HCT116 (cell line): ENCODE measurements around the gene TPRG1. TPM values are rescaled to one million over a fixed set of nuclear protein-coding genes. Genes with fewer than 3 reads are reported as not detected.

Source experiments
- ATAC-seq: fragments of 200-7000 bp; cut with Tn5 transposase; 2 replicates; pipeline ENCODE4 v1.9.1; 2020; ENCODE audit warnings: mild to moderate bottlenecking, moderate library complexity
- BruUV-seq: library from RNA; stranded (reverse); fragments of 400-500 nt; replicated peaks from 2 replicates; lab custom pipeline; 2021; lab: Mats Ljungman, UMichigan
- CTCF ChIA-PET: fragments of 300-600 bp; sonication (Branson Sonifier 250); formaldehyde crosslinking; loops from one replicate; lab custom pipeline; 2021; ENCODE audit warnings: antibody characterized with exemption; lab: Charles Lee
- POLR2A ChIA-PET: fragments of 300-600, 350-600 bp; sonication (Branson Sonifier 250); formaldehyde crosslinking; loops from one replicate; lab custom pipeline; 2021; ENCODE audit warnings: antibody characterized with exemption; lab: Charles Lee
- RAD21 ChIA-PET, 2 experiments: fragments of 300-600 bp; sonication (Branson Sonifier 250); formaldehyde crosslinking; loops; one replicate each; lab custom pipeline; 2023; ENCODE audit warnings: low total read pairs in 2 of 2; ENCODE audit not compliant: uncharacterized antibody in 2 of 2, unreplicated experiment in 2 of 2, low non-redundant PET in 1 of 2; lab: Charles Lee
- DNase-seq: peaks from one replicate; pipeline ENCODE4 v3.0.0-alpha.2; 2010; ENCODE audit warnings: low read depth, low spot score
- H2AFZ ChIP-seq: fragments of 200-600 bp; shearing (Covaris generic), sonication (generic); 2 replicates; pipeline ENCODE4 v1.6.1; 2017; ENCODE audit warnings: low read depth, mixed run types, mixed read lengths, antibody characterized with exemption, low read length; ENCODE audit not compliant: poor library complexity, severe bottlenecking
- H3K27ac ChIP-seq: 2 replicates; pipeline ENCODE4 v1.5.1; 2012; ENCODE audit warnings: low read depth, low read length
- H3K27me3 ChIP-seq: fragments of 200-600 bp; sonication (generic); 2 replicates; pipeline ENCODE4 v1.6.1; 2016; ENCODE audit warnings: mixed run types, low read length, mixed read lengths; ENCODE audit not compliant: insufficient read depth
- H3K36me3 ChIP-seq, 2 experiments: fragments of 200-500 bp in 1 of 2; fragments of 200-600 bp in 1 of 2; sonication (Bioruptor generic) in 1 of 2; sonication (generic) in 1 of 2; 2 replicates each; pipeline versions ENCODE4 v1.5.1 to v1.6.1; 2014 to 2016; ENCODE audit warnings: low read length in 2 of 2, inconsistent platforms in 1 of 2, mixed read lengths in 1 of 2, mixed run types in 1 of 2; ENCODE audit not compliant: insufficient read depth in 2 of 2, control insufficient read depth in 1 of 2
- H3K4me1 ChIP-seq, 2 experiments: fragments of 200-600 bp in 1 of 2; sonication (generic) in 1 of 2; 2 replicates each; pipeline versions ENCODE4 v1.5.1 to v1.6.1; 2012 to 2017; ENCODE audit warnings: low read length in 2 of 2, inconsistent platforms in 1 of 2, mild to moderate bottlenecking in 1 of 2, mixed read lengths in 1 of 2, mixed run types in 1 of 2, moderate library complexity in 1 of 2; ENCODE audit not compliant: insufficient read depth in 2 of 2, control insufficient read depth in 1 of 2
- H3K4me2 ChIP-seq: fragments of 200-600 bp; sonication (generic); 2 replicates; pipeline ENCODE4 v1.6.1; 2017; ENCODE audit warnings: mixed run types, low read length, mixed read lengths
- H3K4me3 ChIP-seq, 2 experiments: fragments of 200-600 bp in 1 of 2; sonication (generic) in 1 of 2; replicated peaks in 1 of 2; 2 replicates each; pipeline ENCODE4 v1.5.1; 2011 to 2016; ENCODE audit warnings: low read length in 2 of 2, control low read depth in 1 of 2, low read depth in 1 of 2, mild to moderate bottlenecking in 1 of 2, mixed read lengths in 1 of 2, mixed run types in 1 of 2
- H3K79me2 ChIP-seq: fragments of 200-600 bp; sonication (generic); 2 replicates; pipeline ENCODE4 v1.6.1; 2017; ENCODE audit warnings: mild to moderate bottlenecking, mixed run types, low read length, moderate library complexity, mixed read lengths; ENCODE audit not compliant: insufficient read depth
- H3K9ac ChIP-seq: fragments of 200-600 bp; sonication (generic); 2 replicates; pipeline ENCODE4 v1.6.1; 2016; ENCODE audit warnings: low read length, mixed read lengths
- H3K9me2 ChIP-seq: fragments of 200-600 bp; sonication (generic), shearing (Covaris generic); 2 replicates; pipeline ENCODE4 v1.6.1; 2017; ENCODE audit warnings: mixed run types, mild to moderate bottlenecking, moderate library complexity; ENCODE audit not compliant: insufficient read depth
- H3K9me3 ChIP-seq, 2 experiments: fragments of 200-500 bp in 1 of 2; fragments of 200-600 bp in 1 of 2; sonication (Bioruptor generic) in 1 of 2; sonication (generic) in 1 of 2; 2 replicates each; pipeline ENCODE4 v1.6.1; 2014 to 2017; ENCODE audit warnings: low read length in 2 of 2, mixed read lengths in 2 of 2, inconsistent platforms in 1 of 2, low read depth in 1 of 2, mild to moderate bottlenecking in 1 of 2, mixed run types in 1 of 2, moderate library complexity in 1 of 2; ENCODE audit not compliant: control insufficient read depth in 1 of 2, insufficient read depth in 1 of 2
- H4K20me1 ChIP-seq: fragments of 200-600 bp; sonication (generic), shearing (Covaris generic); 2 replicates; pipeline ENCODE4 v1.6.1; 2017; ENCODE audit warnings: mixed run types, mild to moderate bottlenecking, moderate library complexity; ENCODE audit not compliant: insufficient read depth
- ATF3 ChIP-seq: IDR thresholded peaks from 2 replicates; pipeline ENCODE4 v1.6.1; 2012
- ELF1 ChIP-seq: IDR thresholded peaks from 2 replicates; pipeline ENCODE4 v1.6.1; 2012; ENCODE audit warnings: low read depth, borderline replicate concordance
- REST ChIP-seq: IDR thresholded peaks from 2 replicates; pipeline ENCODE4 v1.6.1; 2012; ENCODE audit warnings: low read depth
- intact Hi-C: fragments of 100-400 bp; cut with micrococcal nuclease; formaldehyde crosslinking; loops from 2 replicates; pipeline ENCODE4 v1.10.0; 2022
- total RNA-seq: library from RNA; stranded (reverse); gene quantifications from one replicate; pipeline ENCODE4 v1.2.1, GENCODE V29; 2021; ENCODE audit not compliant: unreplicated experiment

TPRG1 gene
- total RNA-seq, 1 experiment from 2014 or later, result 2.8 TPM

- ChIA-PET RAD21 (no interaction called here), CTCF (interaction anchor here (1.2 kb wide), 1 partner anchor 26 kb away, joined by 3 read pairs; no protein-coding TSS in a partner anchor)
- intact Hi-C loops, result no loop called here
Observed at GRCh38 chr3:189298469-189299375, 127.0 kb downstream of the TPRG1 start.

More at GRCh38 chr3:189298469-189299375, 127.0 kb downstream of the TPRG1 start:
- Histone ChIP-seq H3K4me3 (no peak overlapping the region), H3K27me3 (no peaks in the 10 kb centered on the region), H4K20me1 (no peaks in the 10 kb centered on the region), H3K36me3 (no peaks in the 10 kb centered on the region), H3K9me2 (no peaks in the 10 kb centered on the region; the same call in 1 of the 2 replicates), H3K27ac (no peak overlapping the region), H3K4me2 (no peak overlapping the region), H3K9me3 (no peaks in the 10 kb centered on the region), H2AFZ (no peak overlapping the region), H3K4me1 (no peaks in the 10 kb centered on the region; a peak in 1 of 4 replicates), H3K9ac (no peak overlapping the region), H3K79me2 (no peaks in the 10 kb centered on the region)
- no peak for ATAC-seq
- TF ChIP-seq ELF1, result no peak
- TF ChIP-seq REST, result no peak
- TF ChIP-seq ATF3, result no peak
- POLR2A ChIA-PET, result no interaction called here
- DNase-seq, result no peak
- no TSS peak for BruUV-seq
